ENCODE results near the gene PRDM15. TPM values are rescaled to one million over a fixed set of nuclear protein-coding genes. Genes with fewer than 3 reads are reported as not detected.

Gene PRDM15
- total RNA-seq, 2 experiments from 2014 or later: 8.5 to 9.9 TPM

GRCh38 chr21:41840880-41841279 is 38.3 kb downstream of the PRDM15 start:
- DNase-seq: no peak
- Mint-ChIP-seq H3K27me3 (no peaks in the 10 kb centered on the region), H3K27ac (no peak overlapping the region), H3K9me3 (peaks cover 8% of the 10 kb centered on the region), H3K36me3 (peaks cover 51% of the 10 kb centered on the region), H3K4me1 (ENCODE audit: low read depth) (no peaks in the 10 kb centered on the region), H3K4me3 (no peak overlapping the region)
- ChIA-PET CTCF (interaction anchor here (1.9 kb wide), 1 partner anchor 276 kb away, joined by 7 read pairs; no protein-coding TSS in a partner anchor), POLR2A (interaction anchor here (0.6 kb wide), 1 partner anchor 203 kb away, joined by 3 read pairs; no protein-coding TSS in a partner anchor)
- intact Hi-C loops (cut with micrococcal nuclease): no loop called here

GRCh38 chr21:41839387-41840000 is 39.6 kb downstream of the PRDM15 start:
- Mint-ChIP-seq H3K4me1 (ENCODE audit: low read depth) (no peaks in the 10 kb centered on the region), H3K27me3 (no peaks in the 10 kb centered on the region), H3K36me3 (peaks cover 51% of the 10 kb centered on the region), H3K27ac (no peak overlapping the region), H3K9me3 (peaks cover 8% of the 10 kb centered on the region), H3K4me3 (no peak overlapping the region)
- intact Hi-C loops (cut with micrococcal nuclease): no loop called here
- ChIA-PET CTCF (no interaction called here), POLR2A (no interaction called here)
- DNase-seq: no peak

GRCh38 chr21:41837756-41838297 is 41.3 kb downstream of the PRDM15 start:
- DNase-seq: no peak
- Mint-ChIP-seq H3K27me3 (no peaks in the 10 kb centered on the region), H3K36me3 (peaks cover 46% of the 10 kb centered on the region), H3K9me3 (peaks cover 8% of the 10 kb centered on the region), H3K4me3 (no peak overlapping the region), H3K4me1 (ENCODE audit: low read depth) (no peaks in the 10 kb centered on the region), H3K27ac (no peak overlapping the region)
- CTCF ChIA-PET: interaction anchor here (0.9 to 2.3 kb wide), 2 partner anchors 270 to 280 kb away, joined by 3 to 7 read pairs; no protein-coding TSS in a partner anchor
- POLR2A ChIA-PET: no interaction called here
- intact Hi-C loops (cut with micrococcal nuclease): no loop called here

GRCh38 chr21:41836166-41837015 is 42.8 kb downstream of the PRDM15 start:
- intact Hi-C loops (cut with micrococcal nuclease): no loop called here
- H3K4me1 Mint-ChIP-seq (ENCODE audit: low read depth): no peaks in the 10 kb centered on the region
- H3K9me3 Mint-ChIP-seq: peaks cover 7% of the 10 kb centered on the region
- H3K4me3 Mint-ChIP-seq: no peak overlapping the region
- H3K27ac Mint-ChIP-seq: no peak overlapping the region
- ChIA-PET POLR2A (no interaction called here), CTCF (interaction anchor here (1.0 to 2.3 kb wide), 2 partner anchors 20 to 281 kb away, joined by 5 to 7 read pairs; no protein-coding TSS in a partner anchor)
- DNase-seq: no peak
- no peaks in the 10 kb centered on the region for H3K27me3 Mint-ChIP-seq
- peaks cover 39% of the 10 kb centered on the region for H3K36me3 Mint-ChIP-seq

- H3K27me3 Mint-ChIP-seq: no peaks in the 10 kb centered on the region
- H3K4me1 Mint-ChIP-seq (ENCODE audit: low read depth): no peaks in the 10 kb centered on the region
- POLR2A ChIA-PET: no interaction called here
- peaks cover 33% of the 10 kb centered on the region for H3K36me3 Mint-ChIP-seq
- CTCF ChIA-PET: interaction anchor here (1.0 kb wide), 1 partner anchor 19 kb away, joined by 5 read pairs; no protein-coding TSS in a partner anchor
- H3K4me3 Mint-ChIP-seq: no peak overlapping the region
- peaks cover under 1% of the 10 kb centered on the region for H3K9me3 Mint-ChIP-seq
- intact Hi-C loops (cut with micrococcal nuclease): no loop called here
- DNase-seq: no peak
- no peak overlapping the region for H3K27ac Mint-ChIP-seq
Measured at GRCh38 chr21:41835711-41836154, 43.4 kb downstream of the PRDM15 start.

GRCh38 chr21:41834926-41835663 is 44.0 kb downstream of the PRDM15 start:
- intact Hi-C loops (cut with micrococcal nuclease): no loop called here
- no peaks in the 10 kb centered on the region for H3K27me3 Mint-ChIP-seq
- no peak overlapping the region for H3K27ac Mint-ChIP-seq
- H3K36me3 Mint-ChIP-seq: peaks cover 29% of the 10 kb centered on the region
- DNase-seq: no peak
- H3K4me1 Mint-ChIP-seq (ENCODE audit: low read depth): no peaks in the 10 kb centered on the region
- ChIA-PET POLR2A (no interaction called here), CTCF (no interaction called here)
- H3K9me3 Mint-ChIP-seq: no peaks in the 10 kb centered on the region
- H3K4me3 Mint-ChIP-seq: no peak overlapping the region

GRCh38 chr21:41834252-41834925 is 44.8 kb downstream of the PRDM15 start:
- intact Hi-C loops (cut with micrococcal nuclease): no loop called here
- ChIA-PET CTCF (no interaction called here), POLR2A (no interaction called here)
- Mint-ChIP-seq H3K4me3 (no peak overlapping the region), H3K27me3 (no peaks in the 10 kb centered on the region), H3K9me3 (no peaks in the 10 kb centered on the region), H3K27ac (no peak overlapping the region), H3K4me1 (ENCODE audit: low read depth) (no peaks in the 10 kb centered on the region), H3K36me3 (peaks cover 25% of the 10 kb centered on the region)
- DNase-seq: no peak

GRCh38 chr21:41833497-41834115 is 45.5 kb downstream of the PRDM15 start:
- ChIA-PET POLR2A (no interaction called here), CTCF (no interaction called here)
- Mint-ChIP-seq H3K4me3 (no peak overlapping the region), H3K36me3 (peaks cover 25% of the 10 kb centered on the region), H3K4me1 (ENCODE audit: low read depth) (no peaks in the 10 kb centered on the region), H3K27me3 (no peaks in the 10 kb centered on the region), H3K27ac (no peak overlapping the region), H3K9me3 (no peaks in the 10 kb centered on the region)
- DNase-seq: no peak
- intact Hi-C loops (cut with micrococcal nuclease): no loop called here

GRCh38 chr21:41832596-41833496 is 46.3 kb downstream of the PRDM15 start:
- Mint-ChIP-seq H3K9me3 (no peaks in the 10 kb centered on the region), H3K4me3 (no peak overlapping the region), H3K36me3 (peaks cover 20% of the 10 kb centered on the region), H3K27ac (no peak overlapping the region), H3K27me3 (no peaks in the 10 kb centered on the region), H3K4me1 (ENCODE audit: low read depth) (no peaks in the 10 kb centered on the region)
- ChIA-PET POLR2A (no interaction called here), CTCF (no interaction called here)
- no peak for DNase-seq
- intact Hi-C loops (cut with micrococcal nuclease): no loop called here

- no peak for DNase-seq
- no peaks in the 10 kb centered on the region for H3K4me1 Mint-ChIP-seq (ENCODE audit: low read depth)
- no peaks in the 10 kb centered on the region for H3K27me3 Mint-ChIP-seq
- peaks cover 17% of the 10 kb centered on the region for H3K36me3 Mint-ChIP-seq
- ChIA-PET CTCF (no interaction called here), POLR2A (no interaction called here)
- H3K27ac Mint-ChIP-seq: no peak overlapping the region
- intact Hi-C loops (cut with micrococcal nuclease): no loop called here
- H3K9me3 Mint-ChIP-seq: no peaks in the 10 kb centered on the region
- H3K4me3 Mint-ChIP-seq: no peak overlapping the region
Measured at GRCh38 chr21:41831866-41832595, 47.1 kb downstream of the PRDM15 start.
